ENCODE data around the gene CDH26.

Gene CDH26

DNA sequence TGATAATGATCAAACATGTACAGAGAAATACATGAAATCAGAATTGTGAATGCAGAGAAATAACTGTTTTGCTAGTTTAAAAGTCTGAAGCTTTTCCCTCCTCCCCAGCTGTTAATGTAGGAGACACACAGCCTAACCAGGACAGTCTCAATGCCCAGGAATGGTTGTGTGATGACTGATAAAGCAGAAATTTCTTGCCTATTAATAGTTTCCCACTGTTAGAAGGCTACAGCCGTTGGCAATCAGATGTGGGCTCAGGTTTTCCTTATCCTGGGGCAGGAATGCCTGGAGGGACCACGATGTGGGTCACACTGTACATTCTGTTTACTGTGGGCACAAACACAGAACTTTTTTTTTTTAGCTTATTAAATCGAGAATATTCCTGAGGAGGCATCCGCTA, 20.0 kb upstream of the CDH26 start:
- peak overlapping the region; percentile 27 for H3K4me2 ChIP-seq (ENCODE audit: low read length, poor library complexity, severe bottlenecking)
- H2AK5ac ChIP-seq (ENCODE audit: low read length, severe bottlenecking) = no peak overlapping the region
- H4K8ac ChIP-seq (ENCODE audit: low read length) = no peak overlapping the region
- no peak overlapping the region for H4K91ac ChIP-seq (ENCODE audit: low read length)
- H3K23ac ChIP-seq (ENCODE audit: low read length in 2 of 2) = no peak overlapping the region
- H3K4me1 ChIP-seq (ENCODE audit: control insufficient read depth, insufficient read depth, low read depth, low read length) = peaks cover 20% of the 10 kb centered on the region
- peak overlapping the region in 1 of 2 experiments; percentile 90 for H3K4me3 ChIP-seq (ENCODE audit: insufficient read depth in 1 of 2, low read depth in 1 of 2, low read length in 2 of 2)
- peaks cover 6 to 23% of the 10 kb centered on the region in 2 experiments for H3K36me3 ChIP-seq (ENCODE audit: control insufficient read depth in 1 of 2, insufficient read depth in 2 of 2, low read depth in 1 of 2, low read length in 2 of 2)
- peak overlapping the region; percentile 56 for H3K9ac ChIP-seq (ENCODE audit: low read length)
- H2BK5ac ChIP-seq (ENCODE audit: low read depth, low read length, poor library complexity, severe bottlenecking) = no peak overlapping the region
- no peaks in the 10 kb centered on the region for H3K27me3 ChIP-seq (ENCODE audit: control insufficient read depth in 1 of 2, insufficient read depth in 1 of 2, low read length in 2 of 2)
- no peaks in the 10 kb centered on the region for H3K9me3 ChIP-seq (ENCODE audit: control insufficient read depth, low read length)
- no peak overlapping the region for H3K27ac ChIP-seq (ENCODE audit: low read length, poor library complexity, severe bottlenecking)
- 67% methylated on average over 4 of the region's 4 CpGs for WGBS
- no peak overlapping the region for H2AFZ ChIP-seq (ENCODE audit: low read depth, low read length)
- H2BK12ac ChIP-seq (ENCODE audit: low read length in 2 of 2) = no peak overlapping the region
- peaks cover 12% of the 10 kb centered on the region for H3K79me1 ChIP-seq (replicated peaks; ENCODE audit: low read length, poor library complexity, severe bottlenecking)
- H2BK120ac ChIP-seq (ENCODE audit: low read depth, low read length) = no peak overlapping the region
- H3K18ac ChIP-seq (ENCODE audit: low read depth in 1 of 2, low read length in 2 of 2) = no peak overlapping the region
- H3K14ac ChIP-seq (ENCODE audit: low read length in 2 of 2) = no peak overlapping the region
- no peak overlapping the region for H2BK15ac ChIP-seq (ENCODE audit: low read depth, poor library complexity, severe bottlenecking)
- DNase-seq = peak; percentile 78
- no peak overlapping the region for H3K4ac ChIP-seq (ENCODE audit: low read depth in 1 of 2, low read length in 2 of 2)

- no peaks in the 10 kb centered on the region for H3K9me3 ChIP-seq (ENCODE audit: control insufficient read depth, low read length)
- H3K27me3 ChIP-seq (ENCODE audit: control insufficient read depth in 1 of 2, insufficient read depth in 1 of 2, low read length in 2 of 2) = no peaks in the 10 kb centered on the region
- no peak overlapping the region for H3K9ac ChIP-seq (ENCODE audit: low read length)
- 91% methylated on average over 6 of the region's 7 CpGs for WGBS
- H2BK120ac ChIP-seq (ENCODE audit: low read depth, low read length) = no peak overlapping the region
- H2BK12ac ChIP-seq (ENCODE audit: low read length in 2 of 2) = no peak overlapping the region
- H3K4me2 ChIP-seq (ENCODE audit: low read length, poor library complexity, severe bottlenecking) = peak overlapping the region; percentile 27
- H2BK15ac ChIP-seq (ENCODE audit: low read depth, poor library complexity, severe bottlenecking) = no peak overlapping the region
- H4K91ac ChIP-seq (ENCODE audit: low read length) = peak overlapping the region; percentile 54
- H3K36me3 ChIP-seq (ENCODE audit: control insufficient read depth in 1 of 2, insufficient read depth in 2 of 2, low read depth in 1 of 2, low read length in 2 of 2) = peaks cover 5 to 28% of the 10 kb centered on the region in 2 experiments
- no peak overlapping the region for H3K14ac ChIP-seq (ENCODE audit: low read length in 2 of 2)
- no peak overlapping the region for H2BK5ac ChIP-seq (ENCODE audit: low read depth, low read length, poor library complexity, severe bottlenecking)
- DNase-seq = no peak
- no peak overlapping the region for H2AFZ ChIP-seq (ENCODE audit: low read depth, low read length)
- peaks cover 12% of the 10 kb centered on the region for H3K79me1 ChIP-seq (replicated peaks; ENCODE audit: low read length, poor library complexity, severe bottlenecking)
- no peak overlapping the region for H3K27ac ChIP-seq (ENCODE audit: low read length, poor library complexity, severe bottlenecking)
- no peak overlapping the region for H2AK5ac ChIP-seq (ENCODE audit: low read length, severe bottlenecking)
- no peak overlapping the region for H3K18ac ChIP-seq (ENCODE audit: low read depth in 1 of 2, low read length in 2 of 2)
- peak overlapping the region; percentile 77 to 90 for H3K4me3 ChIP-seq (ENCODE audit: insufficient read depth in 1 of 2, low read depth in 1 of 2, low read length in 2 of 2)
- peaks cover 16% of the 10 kb centered on the region for H3K4me1 ChIP-seq (ENCODE audit: control insufficient read depth, insufficient read depth, low read depth, low read length)
- no peak overlapping the region for H3K23ac ChIP-seq (ENCODE audit: low read length in 2 of 2)
- H3K4ac ChIP-seq (ENCODE audit: low read depth in 1 of 2, low read length in 2 of 2) = no peak overlapping the region
- H4K8ac ChIP-seq (ENCODE audit: low read length) = no peak overlapping the region
Observed at GRCh38 chr20:59938696-59939051, 19.5 kb upstream of the CDH26 start.

DNA sequence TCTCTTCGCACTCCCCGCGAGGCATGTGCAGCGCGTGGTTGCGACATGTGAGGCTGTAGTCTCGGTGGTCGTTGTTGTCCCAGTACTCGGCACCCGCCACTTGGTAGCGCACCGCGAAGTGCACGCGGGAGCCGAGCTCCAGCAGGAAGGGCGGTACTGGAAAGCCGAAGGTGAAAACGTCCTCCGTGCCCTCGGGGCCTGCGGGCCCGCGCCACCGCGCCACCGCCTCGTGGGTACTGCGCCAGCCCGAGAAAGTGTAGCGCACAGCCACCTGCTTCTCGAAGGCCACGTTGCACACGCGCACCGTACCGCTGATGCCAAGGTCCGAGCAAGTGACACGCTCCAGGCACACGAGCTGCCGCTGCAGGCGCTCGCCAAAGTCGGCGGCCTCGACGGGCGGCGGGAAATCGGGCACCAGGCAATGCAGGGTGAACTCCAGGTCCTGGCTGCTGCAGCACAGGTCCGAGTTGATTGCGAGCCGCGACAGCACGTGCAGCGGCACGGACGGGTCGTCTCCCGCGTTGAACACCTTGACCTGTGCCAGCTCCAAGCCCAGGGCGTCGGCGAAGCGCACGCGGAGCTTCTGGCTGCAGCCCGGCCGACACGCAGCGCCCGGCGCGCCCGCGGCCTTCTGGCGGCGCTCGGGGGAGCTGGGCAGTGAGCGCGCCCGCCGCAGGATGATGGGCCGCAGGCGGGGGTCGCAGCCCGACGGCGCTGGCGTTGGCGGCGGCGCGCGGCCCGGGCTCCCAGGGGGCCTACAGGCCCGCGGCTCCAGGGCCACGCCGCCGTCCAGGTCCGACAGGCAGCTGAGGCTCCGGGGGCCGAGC, 19.0 kb upstream of the CDH26 start:
- peak overlapping the region; percentile 97 for H3K9ac ChIP-seq (ENCODE audit: low read length)
- H3K9me3 ChIP-seq (ENCODE audit: control insufficient read depth, low read length) = no peaks in the 10 kb centered on the region
- no peak overlapping the region for H2BK15ac ChIP-seq (ENCODE audit: low read depth, poor library complexity, severe bottlenecking)
- H2BK5ac ChIP-seq (ENCODE audit: low read depth, low read length, poor library complexity, severe bottlenecking) = peak overlapping the region; percentile 80
- peak overlapping the region; percentile 96 for H3K27ac ChIP-seq (ENCODE audit: low read length, poor library complexity, severe bottlenecking)
- H3K18ac ChIP-seq (ENCODE audit: low read depth in 1 of 2, low read length in 2 of 2) = peak overlapping the region; percentile 34 to 86
- 67% methylated on average over 82 of the region's 104 CpGs for WGBS
- H2BK120ac ChIP-seq (ENCODE audit: low read depth, low read length) = peak overlapping the region; percentile 81
- H3K14ac ChIP-seq (ENCODE audit: low read length in 2 of 2) = peak overlapping the region in 1 of 2 experiments; percentile 5
- peak overlapping the region; percentile 89 for H4K8ac ChIP-seq (ENCODE audit: low read length)
- no peak overlapping the region for H2AK5ac ChIP-seq (ENCODE audit: low read length, severe bottlenecking)
- peak overlapping the region; percentile 77 to 90 for H3K4me3 ChIP-seq (ENCODE audit: insufficient read depth in 1 of 2, low read depth in 1 of 2, low read length in 2 of 2)
- H4K91ac ChIP-seq (ENCODE audit: low read length) = peak overlapping the region; percentile 65
- peaks cover 12% of the 10 kb centered on the region for H3K4me1 ChIP-seq (ENCODE audit: control insufficient read depth, insufficient read depth, low read depth, low read length)
- no peak for DNase-seq
- peak overlapping the region in 1 of 2 experiments; percentile 75 for H3K23ac ChIP-seq (ENCODE audit: low read length in 2 of 2)
- peak overlapping the region; percentile 90 for H3K4me2 ChIP-seq (ENCODE audit: low read length, poor library complexity, severe bottlenecking)
- no peaks in the 10 kb centered on the region for H3K27me3 ChIP-seq (ENCODE audit: control insufficient read depth in 1 of 2, insufficient read depth in 1 of 2, low read length in 2 of 2)
- H3K36me3 ChIP-seq (ENCODE audit: control insufficient read depth in 1 of 2, insufficient read depth in 2 of 2, low read depth in 1 of 2, low read length in 2 of 2) = peaks cover 6 to 34% of the 10 kb centered on the region in 2 experiments
- H3K79me1 ChIP-seq (replicated peaks; ENCODE audit: low read length, poor library complexity, severe bottlenecking) = peaks cover 12% of the 10 kb centered on the region
- H2AFZ ChIP-seq (ENCODE audit: low read depth, low read length) = peak overlapping the region; percentile 91
- no peak overlapping the region for H2BK12ac ChIP-seq (ENCODE audit: low read length in 2 of 2)
- peak overlapping the region in 1 of 2 experiments; percentile 24 for H3K4ac ChIP-seq (ENCODE audit: low read depth in 1 of 2, low read length in 2 of 2)

GRCh38 chr20:59939879-59940128, 18.4 kb upstream of the CDH26 start:
- no peak overlapping the region for H2AK5ac ChIP-seq (ENCODE audit: low read length, severe bottlenecking)
- peak overlapping the region; percentile 90 for H3K4me2 ChIP-seq (ENCODE audit: low read length, poor library complexity, severe bottlenecking)
- peak overlapping the region; percentile 80 for H2BK5ac ChIP-seq (ENCODE audit: low read depth, low read length, poor library complexity, severe bottlenecking)
- no peak overlapping the region for H2BK12ac ChIP-seq (ENCODE audit: low read length in 2 of 2)
- H2BK120ac ChIP-seq (ENCODE audit: low read depth, low read length) = peak overlapping the region; percentile 81
- H3K27me3 ChIP-seq (ENCODE audit: control insufficient read depth in 1 of 2, insufficient read depth in 1 of 2, low read length in 2 of 2) = no peaks in the 10 kb centered on the region
- H4K8ac ChIP-seq (ENCODE audit: low read length) = peak overlapping the region; percentile 47
- H2BK15ac ChIP-seq (ENCODE audit: low read depth, poor library complexity, severe bottlenecking) = no peak overlapping the region
- H3K4me1 ChIP-seq (ENCODE audit: control insufficient read depth, insufficient read depth, low read depth, low read length) = peaks cover 12% of the 10 kb centered on the region
- no peak for DNase-seq
- H3K18ac ChIP-seq (ENCODE audit: low read depth in 1 of 2, low read length in 2 of 2) = peak overlapping the region; percentile 34 to 86
- peak overlapping the region; percentile 97 for H3K9ac ChIP-seq (ENCODE audit: low read length)
- peak overlapping the region; percentile 77 to 90 for H3K4me3 ChIP-seq (ENCODE audit: insufficient read depth in 1 of 2, low read depth in 1 of 2, low read length in 2 of 2)
- WGBS = under 1% methylated on average over 21 of the region's 24 CpGs
- H3K4ac ChIP-seq (ENCODE audit: low read depth in 1 of 2, low read length in 2 of 2) = peak overlapping the region in 1 of 2 experiments; percentile 24
- H3K36me3 ChIP-seq (ENCODE audit: control insufficient read depth in 1 of 2, insufficient read depth in 2 of 2, low read depth in 1 of 2, low read length in 2 of 2) = peaks cover 10 to 39% of the 10 kb centered on the region in 2 experiments
- H3K9me3 ChIP-seq (ENCODE audit: control insufficient read depth, low read length) = no peaks in the 10 kb centered on the region
- H3K27ac ChIP-seq (ENCODE audit: low read length, poor library complexity, severe bottlenecking) = peak overlapping the region; percentile 96
- peak overlapping the region; percentile 91 for H2AFZ ChIP-seq (ENCODE audit: low read depth, low read length)
- peak overlapping the region; percentile 31 for H4K91ac ChIP-seq (ENCODE audit: low read length)
- no peak overlapping the region for H3K14ac ChIP-seq (ENCODE audit: low read length in 2 of 2)
- H3K23ac ChIP-seq (ENCODE audit: low read length in 2 of 2) = peak overlapping the region in 1 of 2 experiments; percentile 48
- peaks cover 13% of the 10 kb centered on the region for H3K79me1 ChIP-seq (replicated peaks; ENCODE audit: low read length, poor library complexity, severe bottlenecking)

All from mesenchymal stem cell (in vitro differentiated cells and primary cell).